B cell (primary cell): Measurements from ENCODE around the gene CBL. TPM values are rescaled to one million over a fixed set of nuclear protein-coding genes. Genes with fewer than 3 reads are reported as not detected.
"Not testable (repeated sequence)": the region's sequence is repeated elsewhere in the genome, so short reads cannot be mapped to it uniquely, and the experiment has no call there.

Experiments
- ATAC-seq: fragments of 200-7000 bp; cut with Tn5 transposase; one replicate; pipeline ENCODE4 v1.10.0; 2021; ENCODE audit warnings: low read depth, mild to moderate bottlenecking, moderate number of reproducible peaks, moderate library complexity
- CTCF ChIA-PET: fragments of 350-600 bp; sonication (Branson Sonifier 250); formaldehyde crosslinking; loops from one replicate; lab custom pipeline; 2021; ENCODE audit warnings: antibody characterized with exemption, inconsistent platforms; lab: Charles Lee
- POLR2A ChIA-PET: fragments of 350-600 bp; sonication (Branson Sonifier 250); formaldehyde crosslinking; loops from one replicate; lab custom pipeline; 2021; ENCODE audit warnings: antibody characterized with exemption; lab: Charles Lee
- DNase-seq: peaks from one replicate; pipeline ENCODE4 v3.0.0; 2013
- H2AFZ ChIP-seq: 2 replicates; pipeline ENCODE4 v1.6.1; 2012; ENCODE audit warnings: mild to moderate bottlenecking, low read depth, low read length; ENCODE audit not compliant: insufficient read depth, poor library complexity, severe bottlenecking
- H3K27ac ChIP-seq, 2 donors: 1 replicate in 1 of 2; 2 replicates in 1 of 2; pipeline ENCODE4 v1.5.1; 2012 to 2013; ENCODE audit warnings: low read length in 2 of 2, mild to moderate bottlenecking in 2 of 2, moderate library complexity in 1 of 2
- H3K27me3 ChIP-seq, 4 experiments: fragments of 200-600 bp in 1 of 4; sonication (generic) in 1 of 4; replicated peaks in 1 of 4; 1 replicate in 2 of 4; 2 replicates in 2 of 4; pipeline versions ENCODE4 v1.6.1 to v1.7.0; 2013 to 2016; ENCODE audit warnings: low read length in 3 of 4, mild to moderate bottlenecking in 2 of 4, mixed read lengths in 1 of 4, moderate library complexity in 1 of 4; ENCODE audit not compliant: insufficient read depth in 4 of 4, control insufficient read depth in 3 of 4; ENCODE audit errors: control extremely low read depth in 1 of 4
- H3K36me3 ChIP-seq, 2 experiments: replicated peaks in 1 of 2; 1 replicate in 1 of 2; 2 replicates in 1 of 2; pipeline versions ENCODE4 v1.6.1 to v1.7.1; 2013; ENCODE audit warnings: low read length in 1 of 2; ENCODE audit not compliant: insufficient read depth in 2 of 2, control insufficient read depth in 1 of 2; ENCODE audit errors: control extremely low read depth in 1 of 2, extremely low read depth in 1 of 2
- H3K4me1 ChIP-seq, 2 donors: fragments of 200-600 bp in 1 of 2; sonication (generic) in 1 of 2; 1 replicate in 1 of 2; 2 replicates in 1 of 2; pipeline versions ENCODE4 v1.5.1 to v1.6.1; 2013 to 2017; ENCODE audit warnings: low read length in 2 of 2; ENCODE audit not compliant: control insufficient read depth in 2 of 2, insufficient read depth in 2 of 2
- H3K4me2 ChIP-seq: replicated peaks from 2 replicates; pipeline ENCODE3; 2012; ENCODE audit warnings: mild to moderate bottlenecking, low read depth, low read length; ENCODE audit not compliant: poor library complexity, severe bottlenecking
- H3K4me3 ChIP-seq, 5 experiments: fragments of 200-600 bp in 1 of 5; sonication (generic) in 1 of 5; 1 replicate in 3 of 5; 2 replicates in 2 of 5; pipeline versions ENCODE4 v1.5.1 to v1.7.0; 2011 to 2016; ENCODE audit warnings: low read length in 4 of 5, mild to moderate bottlenecking in 4 of 5, low read depth in 2 of 5, control low read depth in 1 of 5, moderate library complexity in 1 of 5; ENCODE audit not compliant: insufficient read depth in 1 of 5; ENCODE audit errors: control extremely low read depth in 1 of 5, extremely low read depth in 1 of 5
- H3K79me2 ChIP-seq: fragments of 200-600 bp; sonication (generic); one replicate; pipeline ENCODE4 v1.6.0; 2016; ENCODE audit warnings: low read length; ENCODE audit not compliant: control insufficient read depth, insufficient read depth
- H3K9ac ChIP-seq: fragments of 200-600 bp; sonication (generic); 2 replicates; pipeline ENCODE4 v1.6.1; 2017; ENCODE audit warnings: mild to moderate bottlenecking, low read length, moderate library complexity
- H3K9me3 ChIP-seq, 3 donors: one replicate each; pipeline versions ENCODE4 v1.6.1 to v1.7.1; 2013; ENCODE audit warnings: low read length in 2 of 3; ENCODE audit not compliant: control insufficient read depth in 2 of 3, insufficient read depth in 1 of 3; ENCODE audit errors: control extremely low read depth in 1 of 3
- H4K20me1 ChIP-seq: 2 replicates; pipeline ENCODE4 v1.6.0; 2012; ENCODE audit warnings: mild to moderate bottlenecking, low read length; ENCODE audit not compliant: insufficient read depth, control insufficient read depth, poor library complexity, severe bottlenecking
- H3K27ac Mint-ChIP-seq: one replicate; pipeline ENCODE4 v1.8.0; 2021; ENCODE audit warnings: mixed read lengths
- H3K27me3 Mint-ChIP-seq: one replicate; pipeline ENCODE4 v1.8.0; 2021; ENCODE audit warnings: mixed read lengths
- H3K4me1 Mint-ChIP-seq: one replicate; pipeline ENCODE4 v1.8.0; 2021; ENCODE audit warnings: mixed read lengths
- H3K4me3 Mint-ChIP-seq: one replicate; pipeline ENCODE4 v1.8.0; 2021; ENCODE audit warnings: mixed read lengths
- H3K9me3 Mint-ChIP-seq: one replicate; pipeline ENCODE4 v1.8.0; 2022; ENCODE audit warnings: mixed read lengths; ENCODE audit not compliant: insufficient read depth
- EZH2 ChIP-seq: IDR thresholded peaks from 2 replicates; pipeline ENCODE4 v1.6.1; 2012; ENCODE audit warnings: borderline replicate concordance, low read depth, mild to moderate bottlenecking, moderate library complexity, low read length; ENCODE audit not compliant: insufficient read depth, poor library complexity, severe bottlenecking
- WGBS: methylation state at CpG from one replicate; pipeline ENCODE4 v1.1.5; 2013; ENCODE audit warnings: missing lambda C conversion rate; ENCODE audit not compliant: insufficient coverage; 5-methylcytosine and 5-hydroxymethylcytosine counted together
- intact Hi-C: fragments of 100-400 bp; cut with micrococcal nuclease; formaldehyde crosslinking; loops from one replicate; pipeline ENCODE4 v1.10.0; 2022
- polyA plus RNA-seq: library from polyadenylated mRNA; depleted of rRNA; stranded (reverse); fragments of >200 nt; gene quantifications from 2 replicates; pipeline ENCODE4 v1.2.3, GENCODE V29; 2012
- total RNA-seq, 2 donors: library from RNA; stranded (reverse); fragments of 120-200 nt in 1 of 2; gene quantifications; 1 replicate in 1 of 2; 2 replicates in 1 of 2; pipeline versions ENCODE4 v1.2.3 to v1.2.4, GENCODE V29; 2013 to 2022
- TF ChIP-seq, protein P1 (sequence below): fragments of 200-600 bp; IDR thresholded peaks from one replicate; pipeline ENCODE4 v1.8.0; 2022; ENCODE audit warnings: antibody characterized with exemption, mild to moderate bottlenecking

The CBL gene
- total and polyA plus RNA-seq, 2 donors (not counting 1 experiment from before 2014, with no cell fraction given) = 11.7 to 35.2 TPM

DNA sequence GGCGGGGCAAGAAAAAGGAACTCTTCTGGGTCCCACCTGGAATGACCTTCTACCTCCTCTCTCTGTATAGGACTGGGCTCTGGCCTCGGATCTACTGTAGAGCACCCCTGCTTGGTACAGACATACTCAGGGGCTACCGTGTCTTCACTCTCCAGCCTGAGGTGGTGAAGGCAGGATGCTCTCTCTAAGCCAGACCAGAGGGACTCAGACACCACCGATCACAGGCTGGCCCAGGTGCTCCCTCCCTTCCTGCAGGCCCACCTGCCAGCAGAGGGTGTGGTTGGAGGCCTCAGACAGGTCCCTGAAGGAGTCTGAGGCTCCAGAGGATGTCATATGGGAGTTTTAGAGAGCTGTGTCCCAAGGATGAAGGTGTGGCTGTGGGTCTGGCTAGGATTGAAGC is 16.7 kb upstream of the CBL start:
- H3K4me3 ChIP-seq = no peak overlapping the region

DNA sequence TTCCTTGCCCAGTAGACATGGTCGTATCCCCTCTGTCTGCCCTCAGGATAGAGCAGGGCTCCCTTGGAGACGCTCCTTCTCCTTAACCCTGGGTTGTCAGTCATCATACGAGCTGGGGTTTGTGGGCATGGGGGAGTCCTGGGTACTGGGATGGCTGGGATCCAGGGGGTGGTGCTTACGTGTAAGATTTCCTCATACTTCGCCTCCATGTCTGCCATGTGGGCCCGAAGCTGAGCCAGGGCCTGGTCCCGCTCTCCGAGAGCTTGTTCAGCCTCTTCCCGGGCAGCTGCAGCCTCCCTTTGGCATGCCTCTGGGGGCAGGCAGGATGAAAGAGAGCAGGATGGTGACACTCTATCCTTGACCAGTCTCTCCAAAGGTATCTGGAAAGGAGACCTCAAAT is 15.6 kb upstream of the CBL start:
- H2AFZ ChIP-seq = no peak overlapping the region
- H3K27ac ChIP-seq = no peak overlapping the region
- CTCF ChIA-PET = interaction anchor here (0.7 to 1.3 kb wide), 4 partner anchors 15 to 34 kb away, joined by 3 to 4 read pairs (median 4); partner anchors contain the start of gene CBL
- ATAC-seq (no peak), DNase-seq (no peak)
- no peaks in the 10 kb centered on the region for H3K9me3 ChIP-seq
- WGBS = 91% methylated on average over 6 of the region's 9 CpGs
- TF ChIP-seq EZH2 = no peak
- TF ChIP-seq, protein P1, sequence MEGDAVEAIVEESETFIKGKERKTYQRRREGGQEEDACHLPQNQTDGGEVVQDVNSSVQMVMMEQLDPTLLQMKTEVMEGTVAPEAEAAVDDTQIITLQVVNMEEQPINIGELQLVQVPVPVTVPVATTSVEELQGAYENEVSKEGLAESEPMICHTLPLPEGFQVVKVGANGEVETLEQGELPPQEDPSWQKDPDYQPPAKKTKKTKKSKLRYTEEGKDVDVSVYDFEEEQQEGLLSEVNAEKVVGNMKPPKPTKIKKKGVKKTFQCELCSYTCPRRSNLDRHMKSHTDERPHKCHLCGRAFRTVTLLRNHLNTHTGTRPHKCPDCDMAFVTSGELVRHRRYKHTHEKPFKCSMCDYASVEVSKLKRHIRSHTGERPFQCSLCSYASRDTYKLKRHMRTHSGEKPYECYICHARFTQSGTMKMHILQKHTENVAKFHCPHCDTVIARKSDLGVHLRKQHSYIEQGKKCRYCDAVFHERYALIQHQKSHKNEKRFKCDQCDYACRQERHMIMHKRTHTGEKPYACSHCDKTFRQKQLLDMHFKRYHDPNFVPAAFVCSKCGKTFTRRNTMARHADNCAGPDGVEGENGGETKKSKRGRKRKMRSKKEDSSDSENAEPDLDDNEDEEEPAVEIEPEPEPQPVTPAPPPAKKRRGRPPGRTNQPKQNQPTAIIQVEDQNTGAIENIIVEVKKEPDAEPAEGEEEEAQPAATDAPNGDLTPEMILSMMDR = no peak
- POLR2A ChIA-PET = no interaction called here
- H3K4me3 Mint-ChIP-seq = no peak overlapping the region
- H3K79me2 ChIP-seq = no peaks in the 10 kb centered on the region
- H3K4me3 ChIP-seq = no peak overlapping the region
- H3K36me3 ChIP-seq = no peaks in the 10 kb centered on the region
- H3K27me3 ChIP-seq = no peaks in the 10 kb centered on the region
- intact Hi-C loops = no loop called here
- H3K27me3 Mint-ChIP-seq = peaks cover 5% of the 10 kb centered on the region
- no peaks in the 10 kb centered on the region for H3K4me1 Mint-ChIP-seq
- H4K20me1 ChIP-seq = no peaks in the 10 kb centered on the region
- no peak overlapping the region for H3K4me2 ChIP-seq
- H3K9me3 Mint-ChIP-seq = no peaks in the 10 kb centered on the region
- no peaks in the 10 kb centered on the region for H3K4me1 ChIP-seq
- H3K9ac ChIP-seq = no peak overlapping the region
- no peak overlapping the region for H3K27ac Mint-ChIP-seq

More for the DNA sequence above, 16.7 kb upstream of the CBL start:
- intact Hi-C loops = no loop called here
- Histone ChIP-seq H2AFZ (no peak overlapping the region), H3K79me2 (no peaks in the 10 kb centered on the region), H3K27me3 (no peaks in the 10 kb centered on the region), H3K36me3 (no peaks in the 10 kb centered on the region), H3K27ac (no peak overlapping the region), H3K9me3 (no peaks in the 10 kb centered on the region), H4K20me1 (no peaks in the 10 kb centered on the region), H3K4me2 (no peak overlapping the region), H3K4me1 (no peaks in the 10 kb centered on the region), H3K9ac (no peak overlapping the region)
- 90% methylated on average over 4 of the region's 4 CpGs for WGBS
- Mint-ChIP-seq H3K27ac (no peak overlapping the region), H3K9me3 (no peaks in the 10 kb centered on the region), H3K27me3 (no peaks in the 10 kb centered on the region), H3K4me1 (peaks cover 3% of the 10 kb centered on the region), H3K4me3 (no peak overlapping the region)
- DNase-seq (no peak), ATAC-seq (no peak)
- CTCF ChIA-PET = interaction anchor here (1.3 kb wide), 2 partner anchors 20 to 25 kb away, joined by 3 to 4 read pairs; no protein-coding TSS in a partner anchor
- POLR2A ChIA-PET = no interaction called here
- TF ChIP-seq, protein P1 = no peak
- TF ChIP-seq EZH2 = no peak

DNA sequence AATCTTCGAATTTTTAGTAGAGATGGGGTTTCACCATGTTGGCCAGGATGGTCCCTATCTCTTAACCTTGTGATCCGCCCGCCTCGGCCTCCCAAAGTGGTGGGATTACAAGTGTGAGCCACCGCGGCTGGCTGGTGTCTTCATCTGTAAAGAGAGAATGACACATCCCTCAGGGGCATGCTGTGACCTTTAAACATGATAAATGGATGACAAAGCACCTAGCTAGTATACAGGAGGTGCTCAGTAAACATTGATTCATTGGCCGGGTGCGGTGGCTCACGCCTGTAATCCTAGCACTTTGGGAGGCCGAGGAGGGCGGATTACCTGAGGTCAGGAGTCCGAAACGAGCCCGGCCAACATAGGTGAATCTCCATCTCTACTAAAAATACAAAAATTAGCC is 14.9 kb upstream of the CBL start:
- POLR2A ChIA-PET = not testable (repeated sequence)

More for the DNA sequence above, 14.9 kb upstream of the CBL start:
- ATAC-seq, H3K4me3 Mint-ChIP-seq, H3K9ac ChIP-seq, DNase-seq, H3K4me2 ChIP-seq, H3K9me3 ChIP-seq, H3K4me1 ChIP-seq, H3K4me3 ChIP-seq, intact Hi-C loops, H3K27ac Mint-ChIP-seq, H4K20me1 ChIP-seq, H3K27me3 Mint-ChIP-seq, H2AFZ ChIP-seq, H3K79me2 ChIP-seq, H3K36me3 ChIP-seq, H3K27me3 ChIP-seq, H3K27ac ChIP-seq, H3K4me1 Mint-ChIP-seq, H3K9me3 Mint-ChIP-seq: not testable (repeated sequence)
- CTCF ChIA-PET = interaction anchor here (0.7 to 1.2 kb wide), 4 partner anchors 9 to 500 kb away, joined by 3 to 4 read pairs (median 3); partner anchors contain the start of gene CBL
- 87% methylated on average over 9 of the region's 14 CpGs for WGBS
